ENCODE results near the gene AKR1C8.

Gene AKR1C8

GRCh38 chr10:5107860-5108526 lies 77.0 kb downstream of the AKR1C8 start:
- no peak for DNase-seq (ENCODE audit: low read depth)

GRCh38 chr10:5106553-5106952 lies 78.4 kb downstream of the AKR1C8 start:
- DNase-seq (ENCODE audit: low read depth), result no peak

GRCh38 chr10:5105626-5106025 lies 79.3 kb downstream of the AKR1C8 start:
- no peak for DNase-seq (ENCODE audit: low read depth)

Measured in activated T-cell treated with anti-CD3 and anti-CD28 coated beads for 24 hours (primary cell).